ENCODE results near the gene MINDY4. TPM values are rescaled to one million over a fixed set of nuclear protein-coding genes. Genes with fewer than 3 reads are reported as not detected.

The MINDY4 gene
- total and polyA plus RNA-seq, 2 of the 13 experiments (the other 11 are each of a cell fraction or from before 2014, with no cell fraction given), result not detected

DNA sequence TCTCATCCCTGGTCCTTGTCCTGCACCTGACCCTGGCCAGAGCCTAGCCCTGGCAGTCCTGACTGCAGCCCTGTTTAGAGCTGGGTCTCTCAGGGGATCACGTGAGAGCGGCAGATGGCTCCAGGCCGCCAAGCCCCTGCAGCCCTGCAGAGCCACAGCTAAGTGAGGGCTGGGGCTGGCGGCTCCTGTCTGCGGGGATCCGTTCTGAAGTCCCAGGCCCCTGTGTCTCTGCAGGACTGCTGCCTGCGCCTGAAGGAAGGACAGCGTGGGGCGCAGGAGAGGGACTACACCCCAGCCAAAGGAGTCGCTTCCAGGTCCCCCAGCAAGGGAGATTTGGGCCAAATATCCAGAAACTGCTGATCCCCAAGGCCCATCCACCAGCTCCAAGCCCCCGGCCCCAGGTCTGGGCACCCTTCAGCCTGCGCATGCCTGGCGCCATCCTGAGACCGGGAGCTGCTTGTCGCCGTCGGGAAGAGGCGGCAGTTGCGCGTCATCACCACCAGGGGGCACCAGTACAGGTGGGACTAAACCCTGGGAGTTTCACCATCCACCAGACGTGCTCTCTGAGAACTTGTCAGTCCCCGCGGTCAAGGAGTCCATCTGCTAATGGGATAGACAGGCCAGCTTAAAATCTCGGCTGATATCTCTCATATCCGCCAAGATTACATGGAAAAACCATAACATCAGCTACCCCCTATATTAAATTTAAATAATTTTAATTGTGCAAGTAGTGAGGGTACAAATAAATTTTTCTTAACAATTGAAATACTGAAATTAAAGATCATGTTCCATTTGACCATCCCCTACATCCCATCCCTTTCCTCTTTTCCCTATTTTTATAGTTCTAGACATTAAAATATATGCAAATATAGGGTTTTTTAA, 167.5 kb downstream of the MINDY4 start (continued):
- no peak for TF ChIP-seq ZNF326 (CRISPR knock-in tag; IDR thresholded peaks at IDR 0.05; ENCODE audit: borderline replicate concordance)
- TF ChIP-seq POLR2AphosphoS5 (IDR thresholded peaks at IDR 0.05; ENCODE audit: low read depth, low read length), result no peak
- TF ChIP-seq, protein P1, sequence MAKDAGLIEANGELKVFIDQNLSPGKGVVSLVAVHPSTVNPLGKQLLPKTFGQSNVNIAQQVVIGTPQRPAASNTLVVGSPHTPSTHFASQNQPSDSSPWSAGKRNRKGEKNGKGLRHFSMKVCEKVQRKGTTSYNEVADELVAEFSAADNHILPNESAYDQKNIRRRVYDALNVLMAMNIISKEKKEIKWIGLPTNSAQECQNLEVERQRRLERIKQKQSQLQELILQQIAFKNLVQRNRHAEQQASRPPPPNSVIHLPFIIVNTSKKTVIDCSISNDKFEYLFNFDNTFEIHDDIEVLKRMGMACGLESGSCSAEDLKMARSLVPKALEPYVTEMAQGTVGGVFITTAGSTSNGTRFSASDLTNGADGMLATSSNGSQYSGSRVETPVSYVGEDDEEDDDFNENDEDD (CRISPR knock-in tag; IDR thresholded peaks at IDR 0.05; ENCODE audit: borderline replicate concordance), result no peak
- TF ChIP-seq, protein P2, sequence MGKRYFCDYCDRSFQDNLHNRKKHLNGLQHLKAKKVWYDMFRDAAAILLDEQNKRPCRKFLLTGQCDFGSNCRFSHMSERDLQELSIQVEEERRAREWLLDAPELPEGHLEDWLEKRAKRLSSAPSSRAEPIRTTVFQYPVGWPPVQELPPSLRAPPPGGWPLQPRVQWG (CRISPR knock-in tag; IDR thresholded peaks at IDR 0.05; ENCODE audit: borderline replicate concordance, low read depth), result no peak
- TF ChIP-seq CC2D1A (CRISPR knock-in tag; IDR thresholded peaks at IDR 0.05), result no peak

DNA sequence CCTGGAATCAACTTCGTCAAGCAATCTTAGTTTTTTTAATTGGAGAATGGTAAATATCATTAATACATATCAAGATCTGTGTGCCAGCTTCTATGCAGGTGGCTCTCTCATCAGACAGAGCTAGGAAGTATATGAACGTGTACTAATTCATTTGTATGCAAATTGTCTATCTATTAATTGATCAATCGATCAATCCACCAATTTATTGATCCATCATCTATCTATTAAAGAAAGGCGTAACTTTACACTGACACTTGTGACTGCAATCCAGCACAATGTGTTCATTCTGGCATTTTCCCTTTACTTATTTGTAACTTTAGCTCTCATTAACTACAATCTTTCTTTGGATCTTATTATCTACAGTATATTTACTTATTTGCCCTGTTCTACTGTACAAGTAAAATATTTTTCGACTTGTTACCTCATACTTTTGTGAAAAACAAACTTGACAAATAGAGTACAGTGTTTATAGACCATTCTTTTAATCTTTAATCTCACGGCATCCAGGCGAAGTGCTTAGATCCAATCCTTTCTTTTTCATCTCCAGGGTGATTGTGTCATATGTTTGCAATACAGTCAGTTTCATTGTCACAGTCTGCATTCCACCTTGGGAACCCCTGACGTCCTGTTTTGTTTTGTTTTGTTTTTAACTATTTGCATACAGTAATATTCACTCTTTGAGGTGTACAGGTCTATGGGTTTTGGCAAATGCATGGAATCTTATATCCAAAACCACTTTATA, 170.5 kb downstream of the MINDY4 start:
- H3K4me3 ChIP-seq (replicated peaks in 1 of 3; ENCODE audit: insufficient read depth in 1 of 3, low read depth in 2 of 3, low read length in 3 of 3), result no peak overlapping the region
- CTCF ChIA-PET (ENCODE audit: low intra/inter-chr PET ratio, low total read pairs), result no interaction called here

More for the DNA sequence above, 170.5 kb downstream of the MINDY4 start:
- Histone ChIP-seq H3K36me3 (replicated peaks in 1 of 2; ENCODE audit: control insufficient read depth in 1 of 2, insufficient read depth in 2 of 2, low read length in 2 of 2) (no peaks in the 10 kb centered on the region), H3K4me1 (ENCODE audit: insufficient read depth, low read length) (no peaks in the 10 kb centered on the region), H2AFZ (ENCODE audit: low read length) (no peak overlapping the region), H3K4me2 (ENCODE audit: low read depth, low read length) (no peak overlapping the region), H4K20me1 (ENCODE audit: insufficient read depth, low read length) (no peaks in the 10 kb centered on the region), H3K27me3 (ENCODE audit: control insufficient read depth in 1 of 2, insufficient read depth in 2 of 2, low read length in 2 of 2) (no peaks in the 10 kb centered on the region), H3K27ac (ENCODE audit: extremely low read length, insufficient read depth, low read length) (no peak overlapping the region), H3K79me2 (ENCODE audit: insufficient read depth, low read length) (no peaks in the 10 kb centered on the region), H3K9me3 (ENCODE audit: low read length) (no peaks in the 10 kb centered on the region), H3K9ac (ENCODE audit: insufficient read depth, low read depth, low read length) (no peak overlapping the region)
- peak; percentile 20 for DNase-seq (ENCODE audit: low spot score)
- in situ Hi-C loops (cut with HindIII; ENCODE audit: extremely low pct_ligation_motif_present, low pct_unique_long_range_greater_than_20kb), result no loop called here
- intact Hi-C loops (cut with micrococcal nuclease; ENCODE audit: unreplicated experiment), result no loop called here
- TF ChIP-seq SOX5 (CRISPR knock-in tag; IDR thresholded peaks at IDR 0.05; ENCODE audit: borderline replicate concordance) (peak; percentile 23; the same call in 1 of the 2 replicates), CEBPB (IDR thresholded peaks at IDR 0.05; ENCODE audit: borderline replicate concordance, low read depth, low read length) (0 out of 2 replicates have a peak, but pooled peaks have one; percentile 10), HDAC2 (CRISPR knock-in tag; IDR thresholded peaks at IDR 0.05) (no peak)
- TF ChIP-seq, protein P3, sequence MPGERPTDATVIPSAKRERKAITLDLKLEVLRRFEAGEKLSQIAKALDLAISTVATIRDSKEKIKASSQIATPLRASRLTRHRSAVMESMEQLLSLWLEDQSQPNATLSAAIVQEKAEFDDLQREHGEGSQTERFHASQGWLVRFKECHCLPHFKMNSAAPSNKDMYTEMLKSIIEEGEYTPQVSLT (CRISPR knock-in tag; IDR thresholded peaks at IDR 0.05; ENCODE audit: borderline replicate concordance, low read depth), result no peak
- ATAC-seq, result no peak
- 9% methylated on average over 8 of the region's 8 CpGs for WGBS (ENCODE audit: low lambda C conversion rate)
- POLR2A ChIA-PET, result no interaction called here
- no TSS peak for BruUV-seq (replicated peaks)
- FAIRE-seq, result no peak

Other genes with a start within 250 kb of the MINDY4 start
- 140 and 180 TPM in 2 replicates for gene GARS1, start 176.5 kb upstream of the MINDY4 start, total RNA-seq (2016; rRNA removed; fragmentation: Illumina TruSeq; extraction: Trizol)
- 406 and 460 TPM in 2 replicates for gene GARS1, start 176.5 kb upstream of the MINDY4 start, polyA plus RNA-seq (2011; rRNA removed)
- gene CRHR2, start 89.0 kb upstream of the MINDY4 start, total RNA-seq (2016; rRNA removed; fragmentation: Illumina TruSeq; extraction: Trizol), result not detected in 2 replicates
- not detected in 2 replicates for gene CRHR2, start 89.0 kb upstream of the MINDY4 start, polyA plus RNA-seq (2011; rRNA removed)
- gene INMT, start 19.3 kb upstream of the MINDY4 start, total RNA-seq (2016; rRNA removed; fragmentation: Illumina TruSeq; extraction: Trizol), result not detected in 2 replicates
- not detected in 2 replicates for gene INMT, start 19.3 kb upstream of the MINDY4 start, polyA plus RNA-seq (2011; rRNA removed)
- not detected in 2 replicates for gene AQP1, start 140.4 kb downstream of the MINDY4 start, total RNA-seq (2016; rRNA removed; fragmentation: Illumina TruSeq; extraction: Trizol)
- not detected in 2 replicates for gene AQP1, start 140.4 kb downstream of the MINDY4 start, polyA plus RNA-seq (2011; rRNA removed)
- gene GHRHR, start 192.5 kb downstream of the MINDY4 start, total RNA-seq (2016; rRNA removed; fragmentation: Illumina TruSeq; extraction: Trizol), result not detected in 2 replicates
- not detected in 2 replicates for gene GHRHR, start 192.5 kb downstream of the MINDY4 start, polyA plus RNA-seq (2011; rRNA removed)

Measured in HepG2 (cell line).